SK-N-SH (cell line): ENCODE measurements around the gene KMT2B. TPM values are rescaled to one million over a fixed set of nuclear protein-coding genes. Genes with fewer than 3 reads are reported as not detected.

Source experiments
- CTCF ChIA-PET: fragments of 300-600, 350-600 bp; formaldehyde crosslinking; extraction: SDS; loops from one replicate; lab custom pipeline; 2021; lab: Yijun Ruan, JAX
- POLR2A ChIA-PET: fragments of 350-600 bp; sonication (Branson Sonifier 250); formaldehyde crosslinking; extraction: SDS; loops from one replicate; lab custom pipeline; 2020; ENCODE audit warnings: antibody characterized with exemption, inconsistent platforms; lab: Yijun Ruan, JAX
- DNase-seq: peaks from one replicate; pipeline ENCODE4 v3.0.0; 2012
- H2AFZ ChIP-seq: fragments of 200-600 bp; sonication (generic); 2 replicates; pipeline ENCODE4 v1.8.1; 2016; ENCODE audit warnings: antibody characterized with exemption, mild to moderate bottlenecking, low read depth
- H3F3A ChIP-seq: fragments of 200-600 bp; sonication (generic); replicated peaks from 2 replicates; pipeline ENCODE3; 2016; ENCODE audit warnings: antibody characterized with exemption, mild to moderate bottlenecking; ENCODE audit not compliant: insufficient read depth
- H3K27ac ChIP-seq, 2 experiments: fragments of 200-500 bp in 1 of 2; fragments of 200-600 bp in 1 of 2; sonication (Bioruptor generic) in 1 of 2; sonication (generic), shearing (Covaris generic) in 1 of 2; 2 replicates each; pipeline versions ENCODE4 v1.5.1 to v1.6.1; 2014 to 2016; ENCODE audit warnings: low read depth in 2 of 2, inconsistent platforms in 1 of 2, low read length in 1 of 2, mild to moderate bottlenecking in 1 of 2, mixed read lengths in 1 of 2
- H3K27me3 ChIP-seq: fragments of 200-600 bp; sonication (generic), shearing (Covaris generic); 2 replicates; pipeline ENCODE4 v1.6.1; 2016; ENCODE audit warnings: mixed run types; ENCODE audit not compliant: insufficient read depth
- H3K36me3 ChIP-seq, 2 experiments: fragments of 200-500 bp in 1 of 2; fragments of 200-600 bp in 1 of 2; sonication (Bioruptor generic) in 1 of 2; sonication (generic) in 1 of 2; replicated peaks in 1 of 2; 2 replicates each; pipeline versions ENCODE3 to v1.5.1; 2014 to 2016; ENCODE audit warnings: low read length in 1 of 2, mild to moderate bottlenecking in 1 of 2; ENCODE audit not compliant: insufficient read depth in 2 of 2, control insufficient read depth in 1 of 2
- H3K4me1 ChIP-seq, 2 experiments: fragments of 200-500 bp in 1 of 2; fragments of 200-600 bp in 1 of 2; sonication (Bioruptor generic) in 1 of 2; sonication (generic), shearing (Covaris generic) in 1 of 2; 2 replicates each; pipeline versions ENCODE4 v1.5.1 to v1.6.1; 2014 to 2016; ENCODE audit warnings: low read depth in 1 of 2, low read length in 1 of 2, mixed run types in 1 of 2; ENCODE audit not compliant: insufficient read depth in 2 of 2, control insufficient read depth in 1 of 2
- H3K4me2 ChIP-seq: fragments of 200-600 bp; sonication (generic), shearing (Covaris generic); 2 replicates; pipeline ENCODE4 v1.6.1; 2017; ENCODE audit warnings: mixed run types
- H3K4me3 ChIP-seq, 2 experiments: fragments of 200-500 bp in 1 of 2; fragments of 200-600 bp in 1 of 2; sonication (Bioruptor generic) in 1 of 2; sonication (generic), shearing (Covaris generic) in 1 of 2; 2 replicates each; pipeline versions ENCODE4 v1.5.1 to v1.8.1; 2014 to 2016; ENCODE audit warnings: low read depth in 2 of 2, inconsistent platforms in 1 of 2, low read length in 1 of 2, mild to moderate bottlenecking in 1 of 2, mixed read lengths in 1 of 2, moderate library complexity in 1 of 2
- H3K79me2 ChIP-seq: fragments of 200-600 bp; sonication (generic); 2 replicates; pipeline ENCODE4 v1.8.1; 2017; ENCODE audit warnings: mild to moderate bottlenecking; ENCODE audit not compliant: insufficient read depth
- H3K9ac ChIP-seq: fragments of 200-600 bp; sonication (generic); 2 replicates; pipeline ENCODE4 v1.6.1; 2017; ENCODE audit warnings: mixed run types
- H3K9me2 ChIP-seq: fragments of 200-600 bp; sonication (generic); 2 replicates; pipeline ENCODE4 v1.6.1; 2017; ENCODE audit warnings: mixed run types
- H3K9me3 ChIP-seq: fragments of 200-600 bp; sonication (generic); 2 replicates; pipeline ENCODE4 v1.6.1; 2017; ENCODE audit warnings: mixed run types, mild to moderate bottlenecking, moderate library complexity
- H4K20me1 ChIP-seq: fragments of 200-600 bp; sonication (generic); 2 replicates; pipeline ENCODE4 v1.6.1; 2017; ENCODE audit warnings: mild to moderate bottlenecking, mixed run types; ENCODE audit not compliant: insufficient read depth
- ELF1 ChIP-seq: IDR thresholded peaks from 2 replicates; pipeline ENCODE4 v1.4.0; 2012
- EZH2phosphoT487 ChIP-seq: fragments of 200-600 bp; sonication (generic); IDR thresholded peaks from 2 replicates; pipeline ENCODE4 v1.6.1; 2017; ENCODE audit warnings: low read depth, mixed run types, mild to moderate bottlenecking, antibody characterized with exemption, moderate library complexity, borderline replicate concordance
- FOSL2 ChIP-seq: IDR thresholded peaks from 2 replicates; pipeline ENCODE4 v1.4.0; 2012; ENCODE audit warnings: low read depth, mild to moderate bottlenecking, moderate library complexity, borderline replicate concordance
- IRF3 ChIP-seq: fragments of 150-350 bp; IDR thresholded peaks from 2 replicates; pipeline ENCODE4 v1.6.1; 2016; ENCODE audit warnings: mild to moderate bottlenecking, low read depth, low read length
- JUND ChIP-seq: IDR thresholded peaks from 2 replicates; pipeline ENCODE4 v1.4.0; 2012
- MEF2A ChIP-seq: IDR thresholded peaks from 2 replicates; pipeline ENCODE4 v1.4.0; 2012; ENCODE audit warnings: low read depth, borderline replicate concordance
- MXI1 ChIP-seq: IDR thresholded peaks from 2 replicates; pipeline ENCODE4 v1.6.1; 2012; ENCODE audit warnings: mild to moderate bottlenecking, low read depth, low read length, improper control_type of control experiment
- NFIC ChIP-seq: IDR thresholded peaks from 2 replicates; pipeline ENCODE4 v1.4.0; 2012; ENCODE audit warnings: borderline replicate concordance
- POLR2AphosphoS5 ChIP-seq: IDR thresholded peaks from 2 replicates; pipeline ENCODE4 v1.6.1; 2012; ENCODE audit warnings: low read depth, low read length
- REST ChIP-seq: IDR thresholded peaks from 2 replicates; pipeline ENCODE4 v1.6.1; 2012; ENCODE audit warnings: mild to moderate bottlenecking, low read depth, low read length, moderate library complexity
- RFX5 ChIP-seq: IDR thresholded peaks from 2 replicates; pipeline ENCODE4 v1.6.1; 2012; ENCODE audit warnings: mild to moderate bottlenecking, improper control_type of control experiment, low read length
- RXRA ChIP-seq: IDR thresholded peaks from 2 replicates; pipeline ENCODE4 v1.4.0; 2012; ENCODE audit warnings: low read depth, mild to moderate bottlenecking, borderline replicate concordance
- SIN3A ChIP-seq: IDR thresholded peaks from 2 replicates; pipeline ENCODE4 v1.6.1; 2012; ENCODE audit warnings: low read depth, mild to moderate bottlenecking, low read length, moderate library complexity, borderline replicate concordance
- TAF1 ChIP-seq: IDR thresholded peaks from 2 replicates; pipeline ENCODE4 v1.6.1; 2012; ENCODE audit warnings: low read depth, mild to moderate bottlenecking, low read length, moderate library complexity, borderline replicate concordance
- TCF12 ChIP-seq: IDR thresholded peaks from 2 replicates; pipeline ENCODE4 v1.4.0; 2012
- TEAD4 ChIP-seq: IDR thresholded peaks from 2 replicates; pipeline ENCODE4 v1.4.0; 2012; ENCODE audit warnings: mild to moderate bottlenecking, borderline replicate concordance; ENCODE audit not compliant: insufficient read depth
- YY1 ChIP-seq: IDR thresholded peaks from 2 replicates; pipeline ENCODE4 v1.4.0; 2012; ENCODE audit warnings: low read depth, mild to moderate bottlenecking
- ZBTB33 ChIP-seq: IDR thresholded peaks from 2 replicates; pipeline ENCODE4 v1.4.0; 2012; ENCODE audit warnings: low read depth, borderline replicate concordance
- WGBS: methylation state at CpG from one replicate; pipeline ENCODE4 v1.1.6; 2017; ENCODE audit warnings: low lambda C conversion rate; 5-methylcytosine and 5-hydroxymethylcytosine counted together
- polyA plus RNA-seq, 3 experiments: library from polyadenylated mRNA; depleted of rRNA; stranded (reverse); fragments of >200 nt; gene quantifications; 2 replicates each; pipeline ENCODE4 v1.2.3, GENCODE V29; 2012

Gene KMT2B
- polyA plus RNA-seq, 1 of the 3 experiments (the other 2 are of a cell fraction): 29.2 TPM

GRCh38 chr19:35670686-35671085 lies 47.1 kb upstream of the KMT2B start:
- Histone ChIP-seq H3K27ac (no peak overlapping the region), H3K36me3 (no peaks in the 10 kb centered on the region), H4K20me1 (no peaks in the 10 kb centered on the region), H3K27me3 (peaks cover 37% of the 10 kb centered on the region; the same call in 1 of the 2 replicates), H2AFZ (no peak overlapping the region), H3K4me1 (no peaks in the 10 kb centered on the region; a peak in 1 of 4 replicates), H3K9me2 (no peaks in the 10 kb centered on the region), H3K79me2 (no peaks in the 10 kb centered on the region), H3K4me3 (no peak overlapping the region), H3K4me2 (no peak overlapping the region), H3K9me3 (no peaks in the 10 kb centered on the region), H3F3A (no peaks in the 10 kb centered on the region), H3K9ac (no peak overlapping the region)
- no peak for DNase-seq
- TF ChIP-seq ELF1: no peak
- TF ChIP-seq TCF12: no peak
- TF ChIP-seq IRF3: no peak
- no peak for TF ChIP-seq TEAD4
- TF ChIP-seq FOSL2: no peak
- TF ChIP-seq POLR2AphosphoS5: no peak
- no peak for TF ChIP-seq MXI1
- TF ChIP-seq ZBTB33: no peak
- no peak for TF ChIP-seq NFIC
- no peak for TF ChIP-seq MEF2A
- TF ChIP-seq TAF1: no peak
- TF ChIP-seq EZH2phosphoT487: no peak
- TF ChIP-seq RXRA: no peak
- no peak for TF ChIP-seq RFX5
- TF ChIP-seq JUND: no peak
- no peak for TF ChIP-seq SIN3A
- no peak for TF ChIP-seq REST
- no peak for TF ChIP-seq YY1
- 3% methylated on average over 1 of the region's 1 CpG for WGBS
- ChIA-PET CTCF (no interaction called here), POLR2A (no interaction called here)
